Natural killer cell treated with Interleukin-12 subunit alpha and Interleukin-12 subunit beta and Interleukin-15 and Interleukin-18, amount 100 ng/mL, for 72 hours (primary cell): ENCODE results near the gene ACP7. TPM values are rescaled to one million over a fixed set of nuclear protein-coding genes. Genes with fewer than 3 reads are reported as not detected.

Source experiments
- ATAC-seq, 2 donors: fragments of 150-1000 bp; cut with Tn5 transposase in 1 of 2; sonication (Bioruptor Pico), chemical (Tn5 transposase) in 1 of 2; 2 replicates each; pipeline ENCODE4 v1.10.0; 2021
- DNase-seq: peaks from one replicate; pipeline ENCODE4 v3.0.0; 2022; ENCODE audit warnings: low spot score
- H3K27ac Mint-ChIP-seq, 2 donors: 1 replicate in 1 of 2; 2 replicates in 1 of 2; pipeline ENCODE4 v1.8.0; 2022; ENCODE audit warnings: mixed read lengths in 2 of 2, mild to moderate bottlenecking in 1 of 2, moderate library complexity in 1 of 2
- H3K27me3 Mint-ChIP-seq, 2 donors: 1 replicate in 1 of 2; 2 replicates in 1 of 2; pipeline ENCODE4 v1.8.0; 2022; ENCODE audit warnings: mixed read lengths in 2 of 2
- H3K36me3 Mint-ChIP-seq: one replicate; pipeline ENCODE4 v1.8.0; 2022; ENCODE audit warnings: mixed read lengths
- H3K4me1 Mint-ChIP-seq, 2 donors: 1 replicate in 1 of 2; 2 replicates in 1 of 2; pipeline ENCODE4 v1.8.0; 2022; ENCODE audit warnings: low read depth in 2 of 2, mixed read lengths in 2 of 2, mild to moderate bottlenecking in 1 of 2
- H3K4me3 Mint-ChIP-seq: one replicate; pipeline ENCODE4 v1.8.0; 2022; ENCODE audit warnings: mixed read lengths
- H3K9me3 Mint-ChIP-seq: 2 replicates; pipeline ENCODE4 v1.8.0; 2022; ENCODE audit warnings: mixed read lengths
- total RNA-seq, 2 donors: library from RNA; stranded (reverse); gene quantifications; one replicate each; pipeline ENCODE4 v1.2.3, GENCODE V29; 2022

The ACP7 gene, protein sequence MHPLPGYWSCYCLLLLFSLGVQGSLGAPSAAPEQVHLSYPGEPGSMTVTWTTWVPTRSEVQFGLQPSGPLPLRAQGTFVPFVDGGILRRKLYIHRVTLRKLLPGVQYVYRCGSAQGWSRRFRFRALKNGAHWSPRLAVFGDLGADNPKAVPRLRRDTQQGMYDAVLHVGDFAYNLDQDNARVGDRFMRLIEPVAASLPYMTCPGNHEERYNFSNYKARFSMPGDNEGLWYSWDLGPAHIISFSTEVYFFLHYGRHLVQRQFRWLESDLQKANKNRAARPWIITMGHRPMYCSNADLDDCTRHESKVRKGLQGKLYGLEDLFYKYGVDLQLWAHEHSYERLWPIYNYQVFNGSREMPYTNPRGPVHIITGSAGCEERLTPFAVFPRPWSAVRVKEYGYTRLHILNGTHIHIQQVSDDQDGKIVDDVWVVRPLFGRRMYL
- under 1 TPM in 1 of 2 donors, not detected in 1; 0.36 TPM for total RNA-seq

DNA sequence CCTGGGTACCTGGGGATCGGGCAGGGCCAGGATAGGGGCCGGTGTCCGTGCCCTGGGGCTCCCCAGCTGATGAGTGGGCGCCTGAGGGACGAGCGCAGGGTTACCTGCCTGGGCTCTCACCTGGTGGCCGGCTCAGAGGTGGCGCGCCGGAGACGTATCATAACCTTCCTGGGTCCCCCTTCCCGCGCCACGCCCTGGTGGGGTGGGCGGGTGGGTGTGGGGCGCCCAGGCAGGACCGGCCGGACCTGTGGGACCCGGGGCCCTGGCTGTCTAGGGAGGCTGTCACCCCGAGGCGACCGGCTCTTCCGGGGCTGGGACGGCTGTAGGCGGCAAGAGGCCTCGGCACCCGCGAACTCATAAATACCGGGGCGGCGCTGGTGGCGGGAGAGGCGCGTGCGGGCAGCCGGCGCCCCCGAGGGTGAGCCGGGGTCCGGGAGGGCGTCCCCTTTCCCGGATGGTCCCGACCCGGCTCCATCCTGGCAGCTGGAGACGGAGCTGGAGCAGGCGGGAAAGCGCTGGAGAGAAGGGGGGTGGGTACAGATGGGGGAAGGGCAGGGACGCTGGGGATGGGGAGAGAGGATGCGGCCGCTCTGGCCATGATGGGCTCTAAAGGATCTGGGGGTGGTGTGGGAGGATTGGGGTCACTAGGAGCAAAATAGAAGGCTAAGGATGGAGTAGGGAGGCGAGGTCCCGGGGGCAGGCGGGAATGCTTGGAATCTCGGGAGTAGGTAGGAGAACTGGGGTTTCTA lies at the start of gene ACP7:
Gene ACP7, plus strand, starts transcription at position 386 of the 749 bp plus-strand sequence. CDS start 902 bp downstream, outside the sequence.
- Mint-ChIP-seq H3K27ac (peak within 1 kb of the TSS; percentile 31 to 56), H3K27me3 (peaks cover 21 to 32% of the 10 kb centered on the region in 2 donors), H3K4me3 (peak within 1 kb of the TSS; percentile 73), H3K36me3 (no peaks in the 10 kb centered on the region), H3K9me3 (no peaks in the 10 kb centered on the region), H3K4me1 (peaks cover 12 to 15% of the 10 kb centered on the region in 2 donors)
- ATAC-seq: peak; percentile 67 to 68
- DNase-seq: no peak

DNA sequence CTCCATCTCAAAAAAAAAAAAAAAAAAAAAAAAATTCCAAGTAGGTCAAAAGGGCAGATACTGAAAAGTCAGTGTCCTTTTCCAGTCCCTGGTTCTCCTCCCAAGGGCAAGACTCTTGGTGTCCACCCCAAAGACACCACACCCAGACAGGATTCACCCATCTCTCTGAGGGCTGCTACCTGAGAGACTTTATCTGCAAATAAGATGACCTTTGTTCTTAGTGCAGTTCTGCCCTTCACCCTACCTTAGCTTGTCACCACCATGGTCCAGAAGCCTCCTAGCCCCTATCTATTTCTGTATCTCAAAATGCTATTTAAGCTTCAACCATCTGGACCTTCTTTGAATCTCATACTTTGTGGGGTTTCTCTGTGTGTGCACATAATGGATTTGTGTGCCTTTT lies 47.6 kb upstream of the ACP7 start:
- Mint-ChIP-seq H3K27me3 (peaks cover 0 to 7% of the 10 kb centered on the region in 2 donors), H3K9me3 (no peaks in the 10 kb centered on the region), H3K4me1 (peaks cover 0 to 3% of the 10 kb centered on the region in 2 donors), H3K36me3 (no peaks in the 10 kb centered on the region), H3K27ac (no peak overlapping the region), H3K4me3 (no peak overlapping the region)
- peak; percentile 50 for DNase-seq
- ATAC-seq: no peak

DNA sequence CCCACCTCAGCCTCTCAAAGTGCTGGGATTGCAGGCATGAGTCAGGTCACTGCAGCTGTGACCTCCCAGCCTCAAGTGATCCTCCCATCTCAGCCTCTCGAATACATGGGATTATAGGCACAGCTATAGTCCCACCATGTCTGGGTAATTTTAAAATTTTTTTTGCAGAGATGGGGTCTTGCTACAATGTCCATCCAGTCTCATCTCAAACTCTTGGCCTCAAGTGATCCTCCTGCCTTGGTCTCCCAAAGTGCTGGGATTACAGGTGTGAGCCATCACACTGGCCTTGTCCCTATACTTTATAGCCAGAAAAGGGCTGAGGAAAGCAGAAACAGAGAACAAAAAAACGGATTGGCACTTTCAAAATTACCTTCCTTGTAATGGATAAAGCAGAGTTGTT lies 47.0 kb upstream of the ACP7 start:
- Mint-ChIP-seq H3K9me3 (no peaks in the 10 kb centered on the region), H3K27ac (no peak overlapping the region), H3K4me1 (peaks cover 0 to 3% of the 10 kb centered on the region in 2 donors), H3K4me3 (no peak overlapping the region), H3K36me3 (no peaks in the 10 kb centered on the region), H3K27me3 (peaks cover 0 to 7% of the 10 kb centered on the region in 2 donors)
- DNase-seq (no peak), ATAC-seq (no peak)

DNA sequence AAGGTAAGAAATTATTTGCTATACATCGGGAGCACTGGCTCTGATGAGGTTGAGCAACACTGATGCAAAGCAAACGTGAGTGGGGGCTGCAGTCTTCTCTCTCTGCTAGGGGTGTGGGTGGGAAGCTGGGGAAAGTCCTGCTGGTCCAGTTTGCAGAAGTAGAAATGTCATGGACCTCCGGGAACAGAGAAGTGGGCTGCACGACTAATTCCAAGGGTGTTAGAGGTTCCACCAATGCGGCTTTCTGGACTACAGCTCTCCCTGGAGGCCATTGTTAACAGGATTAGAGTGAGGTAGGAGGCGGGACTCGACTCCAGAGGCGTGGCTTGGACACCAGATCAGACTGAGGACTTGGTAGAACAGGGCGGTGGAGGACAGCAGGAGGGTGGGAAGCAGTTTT lies 46.1 kb upstream of the ACP7 start:
- no peak overlapping the region for H3K4me3 Mint-ChIP-seq
- peak; percentile 54 for DNase-seq
- no peaks in the 10 kb centered on the region for H3K4me1 Mint-ChIP-seq

DNA sequence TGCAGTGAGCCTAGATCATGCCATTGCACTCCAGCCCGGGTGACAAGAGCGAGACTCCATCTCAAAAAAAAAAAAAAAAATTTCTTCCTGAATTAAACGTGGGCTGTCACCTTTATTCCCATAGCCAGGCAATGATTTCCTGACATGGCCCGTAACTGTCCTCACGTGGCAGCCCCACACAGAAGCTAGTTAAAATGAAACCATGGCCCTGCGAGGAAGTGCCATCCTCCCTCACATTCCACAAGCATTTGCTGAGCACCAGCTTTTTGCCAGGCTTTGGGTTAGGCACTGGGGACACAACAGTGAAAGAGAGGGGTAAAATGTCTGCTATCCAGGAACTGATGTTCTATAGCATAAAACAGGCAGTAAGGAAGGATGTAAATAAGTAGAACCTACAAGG lies 38.7 kb upstream of the ACP7 start:
- Mint-ChIP-seq H3K27me3 (peaks cover 3 to 13% of the 10 kb centered on the region in 2 donors), H3K4me1 (peaks cover 0 to 3% of the 10 kb centered on the region in 2 donors), H3K36me3 (no peaks in the 10 kb centered on the region), H3K9me3 (no peaks in the 10 kb centered on the region), H3K27ac (no peak overlapping the region), H3K4me3 (no peak overlapping the region)
- DNase-seq (no peak), ATAC-seq (no peak)

More for the DNA sequence above, 46.1 kb upstream of the ACP7 start:
- Mint-ChIP-seq H3K27me3 (peaks cover 0 to 7% of the 10 kb centered on the region in 2 donors), H3K9me3 (no peaks in the 10 kb centered on the region), H3K27ac (no peak overlapping the region), H3K36me3 (no peaks in the 10 kb centered on the region)
- ATAC-seq: no peak

DNA sequence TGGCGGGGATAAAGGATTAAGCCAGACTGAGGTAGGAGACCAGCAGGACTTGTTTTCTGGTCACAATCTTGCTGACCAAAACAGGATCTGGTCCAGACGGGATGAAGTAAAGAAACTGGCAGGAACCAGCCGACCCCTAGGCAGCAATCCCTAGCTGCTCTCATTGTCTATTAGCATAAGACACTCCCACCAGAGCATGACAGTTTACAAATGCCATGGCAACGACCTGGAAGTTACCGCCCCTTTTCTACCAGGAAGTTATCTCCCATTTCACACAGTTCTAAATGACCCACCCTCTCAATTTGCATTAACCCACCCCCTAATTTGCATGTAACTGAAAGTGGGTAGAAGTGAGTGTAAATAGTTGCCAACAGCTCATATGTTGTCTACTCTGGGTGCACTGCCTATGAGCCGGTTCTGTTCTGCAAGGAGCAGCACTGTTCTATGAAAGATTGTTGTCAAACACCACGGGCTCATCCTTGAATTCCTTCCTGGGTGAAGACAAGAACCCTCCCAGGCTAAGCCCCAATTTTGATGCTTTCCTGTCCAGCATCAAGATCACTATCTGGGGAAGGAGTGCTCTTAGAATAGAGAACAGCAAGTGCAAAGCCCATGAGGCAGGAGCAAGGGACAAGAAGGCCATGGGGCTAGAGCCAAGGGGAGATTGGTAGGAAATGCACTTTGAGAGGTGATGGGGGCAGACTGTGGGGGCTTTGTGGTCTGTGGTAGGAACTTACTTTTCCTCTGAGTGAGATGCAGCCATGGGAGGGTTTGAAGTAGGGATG lies 37.9 kb upstream of the ACP7 start:
- Mint-ChIP-seq H3K27me3 (peaks cover 3 to 13% of the 10 kb centered on the region in 2 donors), H3K36me3 (no peaks in the 10 kb centered on the region), H3K27ac (no peak overlapping the region), H3K4me1 (peaks cover 0 to 3% of the 10 kb centered on the region in 2 donors), H3K9me3 (no peaks in the 10 kb centered on the region), H3K4me3 (no peak overlapping the region)
- ATAC-seq (peak; percentile 36 to 45), DNase-seq (no peak)

DNA sequence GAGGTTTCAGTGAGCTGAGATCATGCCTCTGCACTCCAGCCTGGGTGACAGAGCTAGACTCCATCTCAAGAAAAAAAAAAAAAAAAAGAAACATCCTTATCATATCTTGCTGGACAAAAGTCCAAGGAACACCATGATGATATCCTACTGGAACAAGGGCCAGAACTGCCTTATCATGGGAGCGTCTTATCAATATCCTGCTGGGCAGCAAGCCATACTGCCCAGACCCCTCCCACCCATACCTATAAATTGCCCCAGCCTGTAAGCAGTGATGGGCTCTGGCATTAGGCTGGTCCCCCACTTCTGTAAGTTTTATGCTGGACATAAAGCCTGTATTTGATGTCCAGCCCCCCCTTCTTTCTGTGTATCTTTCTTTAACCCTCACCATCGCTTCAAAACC lies 37.1 kb upstream of the ACP7 start:
- no peak overlapping the region for H3K27ac Mint-ChIP-seq
- peaks cover 0 to 3% of the 10 kb centered on the region in 2 donors for H3K4me1 Mint-ChIP-seq
- H3K36me3 Mint-ChIP-seq: no peaks in the 10 kb centered on the region

DNA sequence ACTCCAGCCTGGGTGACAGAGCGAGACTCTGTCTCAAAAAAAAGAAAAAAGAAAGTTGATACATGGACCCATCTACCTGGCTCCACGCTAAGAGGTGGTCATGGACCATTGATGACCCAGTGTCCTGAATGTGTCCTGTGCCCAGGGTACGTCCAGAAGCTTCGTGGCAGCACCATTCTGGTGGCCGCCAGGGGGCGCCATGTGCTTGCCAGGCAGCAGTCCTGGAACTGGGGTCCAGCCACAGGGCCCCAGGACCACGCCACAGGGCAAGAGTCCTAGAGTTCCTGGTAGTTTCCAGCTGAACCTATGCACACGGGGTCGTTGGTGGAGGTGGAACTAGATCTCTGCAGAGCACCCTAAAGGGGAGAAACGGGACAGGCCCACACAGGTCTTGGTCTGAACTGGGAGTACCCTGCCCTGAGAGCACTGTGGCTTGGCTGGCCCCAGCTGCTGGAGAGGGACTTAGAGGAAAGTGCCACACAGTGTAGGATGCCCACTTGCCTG lies 31.9 kb upstream of the ACP7 start:
- DNase-seq (peak; percentile 82), ATAC-seq (peak; percentile 74 to 85)
- Mint-ChIP-seq H3K36me3 (no peaks in the 10 kb centered on the region), H3K4me3 (no peak overlapping the region), H3K27me3 (peaks cover 3 to 8% of the 10 kb centered on the region in 2 donors), H3K27ac (no peak overlapping the region), H3K4me1 (no peaks in the 10 kb centered on the region), H3K9me3 (no peaks in the 10 kb centered on the region)

More for the DNA sequence above, 37.1 kb upstream of the ACP7 start:
- no peak for DNase-seq
- H3K27me3 Mint-ChIP-seq: peaks cover 3 to 13% of the 10 kb centered on the region in 2 donors
- H3K9me3 Mint-ChIP-seq: no peaks in the 10 kb centered on the region
- H3K4me3 Mint-ChIP-seq: no peak overlapping the region
- ATAC-seq: no peak

DNA sequence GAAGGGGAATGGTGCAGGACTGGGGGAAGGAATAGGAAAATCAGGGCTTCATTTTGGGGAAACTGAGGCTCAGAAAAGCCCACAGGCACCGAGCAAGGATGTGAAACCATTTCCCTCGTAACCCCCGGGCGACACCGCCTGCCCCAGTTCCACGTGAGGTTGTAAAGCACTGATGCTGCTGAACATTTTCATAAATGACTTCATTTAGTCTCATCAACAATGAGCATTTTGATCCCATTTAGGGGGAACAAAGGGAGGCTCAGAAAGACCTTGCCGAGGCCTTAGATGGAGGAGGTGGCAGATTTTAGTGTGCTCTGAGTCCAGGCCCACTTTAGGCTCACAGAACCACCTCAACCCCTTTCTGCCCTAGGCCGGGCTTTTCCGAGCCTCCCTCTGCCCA lies 31.3 kb upstream of the ACP7 start:
- peaks cover 3 to 8% of the 10 kb centered on the region in 2 donors for H3K27me3 Mint-ChIP-seq
- no peak overlapping the region for H3K27ac Mint-ChIP-seq
- H3K4me1 Mint-ChIP-seq: no peaks in the 10 kb centered on the region
- no peaks in the 10 kb centered on the region for H3K9me3 Mint-ChIP-seq
- DNase-seq: no peak
- H3K36me3 Mint-ChIP-seq: no peaks in the 10 kb centered on the region
- ATAC-seq: no peak
- no peak overlapping the region for H3K4me3 Mint-ChIP-seq

DNA sequence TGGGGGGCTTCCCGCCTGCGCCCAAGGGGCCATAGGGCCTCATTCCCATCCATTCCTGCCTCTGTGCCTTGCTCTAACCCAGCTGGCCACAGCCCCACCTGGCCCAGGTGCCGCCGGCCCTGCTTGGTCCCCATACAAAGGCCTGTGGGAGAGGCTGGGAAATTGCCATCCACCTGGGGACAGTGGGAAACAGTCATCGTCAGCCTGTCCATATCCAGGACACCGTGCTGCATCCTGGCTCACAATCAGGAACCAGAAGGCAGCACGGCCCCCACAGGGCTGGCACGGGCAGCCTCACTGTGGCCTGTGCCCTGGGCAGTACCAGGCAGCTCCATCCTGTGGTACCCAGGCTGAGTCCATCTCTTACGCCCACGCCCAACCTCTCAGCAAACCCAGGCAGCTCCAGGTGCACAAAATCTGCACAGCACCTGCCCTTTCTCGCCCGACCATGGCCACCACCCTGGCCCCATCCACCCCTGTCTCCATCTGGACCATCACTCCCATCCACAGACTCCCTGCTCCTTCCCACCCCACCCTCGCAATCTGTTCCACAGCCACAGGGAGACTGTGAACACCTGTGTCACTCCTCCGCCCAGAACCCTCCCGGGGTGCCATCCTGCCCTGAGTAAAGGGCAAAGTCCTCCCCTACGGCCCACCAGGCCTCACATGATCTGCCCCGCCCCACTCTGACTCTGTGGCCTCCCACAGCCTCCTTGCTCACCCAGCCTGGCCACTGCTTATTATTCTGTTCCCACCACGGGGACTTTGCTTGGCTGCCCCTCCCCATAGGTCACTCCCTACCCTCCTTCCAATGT lies 30.7 kb upstream of the ACP7 start:
- peak in 1 of 2 donors; percentile 27 for ATAC-seq
- H3K27ac Mint-ChIP-seq: peak overlapping the region in 1 of 2 donors; percentile 6
- no peaks in the 10 kb centered on the region for H3K36me3 Mint-ChIP-seq

DNA sequence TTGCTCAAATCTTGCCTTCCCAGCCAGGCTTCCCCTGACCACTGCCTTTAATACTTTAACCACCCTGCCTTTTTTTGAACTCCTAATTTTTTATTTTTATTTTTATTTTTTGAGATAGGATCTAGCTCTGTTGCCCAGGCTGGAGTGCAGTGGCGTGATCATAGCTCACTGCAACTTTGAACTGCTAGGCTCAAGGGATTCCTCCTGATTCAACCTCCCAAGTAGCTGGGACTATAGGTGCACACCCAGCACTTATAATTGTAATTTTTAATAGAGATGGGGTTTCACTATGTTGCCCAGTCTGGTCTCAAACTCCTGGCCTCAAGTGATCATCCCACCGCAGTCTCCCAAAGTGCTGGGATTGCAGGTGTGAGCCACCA lies 30.1 kb upstream of the ACP7 start:
- ATAC-seq (no peak), DNase-seq (no peak)
- H3K9me3 Mint-ChIP-seq: no peaks in the 10 kb centered on the region
- H3K36me3 Mint-ChIP-seq: no peaks in the 10 kb centered on the region
- no peak overlapping the region for H3K4me3 Mint-ChIP-seq
- H3K4me1 Mint-ChIP-seq: no peaks in the 10 kb centered on the region
- H3K27ac Mint-ChIP-seq: peak overlapping the region in 1 of 2 donors; percentile 6
- peaks cover 2 to 4% of the 10 kb centered on the region in 2 donors for H3K27me3 Mint-ChIP-seq

More for the DNA sequence above, 30.7 kb upstream of the ACP7 start:
- Mint-ChIP-seq H3K4me3 (no peak overlapping the region), H3K4me1 (no peaks in the 10 kb centered on the region), H3K9me3 (no peaks in the 10 kb centered on the region), H3K27me3 (peaks cover 3 to 8% of the 10 kb centered on the region in 2 donors)
- no peak for DNase-seq

DNA sequence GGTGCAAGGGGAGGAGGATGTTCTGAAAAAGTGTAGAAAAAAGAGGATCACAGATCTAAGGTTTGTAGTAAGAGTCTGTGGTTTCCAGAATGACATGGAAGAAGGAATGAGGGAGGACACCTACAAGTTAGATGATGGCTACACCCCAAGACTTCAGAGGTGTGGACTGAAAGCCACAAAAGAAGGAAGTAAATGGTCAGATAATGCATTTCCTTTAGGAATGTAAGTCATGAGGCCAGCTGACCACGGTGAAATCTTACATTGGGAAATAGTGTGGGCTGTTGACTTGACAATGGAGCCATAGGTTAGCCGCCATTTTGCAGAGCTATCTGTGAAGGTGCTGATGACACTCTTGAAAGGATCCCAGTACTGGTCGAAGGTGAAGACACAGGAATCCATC lies 26.6 kb upstream of the ACP7 start:
- Mint-ChIP-seq H3K36me3 (no peaks in the 10 kb centered on the region), H3K27ac (no peak overlapping the region), H3K4me1 (peaks cover 6 to 8% of the 10 kb centered on the region in 2 donors), H3K4me3 (no peak overlapping the region), H3K27me3 (peaks cover 0 to 7% of the 10 kb centered on the region in 2 donors), H3K9me3 (no peaks in the 10 kb centered on the region)
- DNase-seq (no peak), ATAC-seq (no peak)
